Activated CD4-positive, alpha-beta T cell treated with anti-CD3 and anti-CD28 coated beads, Interleukin-2, amount 10 ng/mL, durations not matched to agents 7 days and 5 days (primary cell): ENCODE results near the gene OTUD1. TPM values are rescaled to one million over a fixed set of nuclear protein-coding genes. Genes with fewer than 3 reads are reported as not detected.

Experiments used
- CTCF ChIA-PET: fragments of 350-600 bp; sonication (Branson Sonifier 250); formaldehyde crosslinking; loops from one replicate; lab custom pipeline; 2021; ENCODE audit warnings: antibody characterized with exemption; lab: Charles Lee
- POLR2A ChIA-PET: fragments of 350-600 bp; sonication (Branson Sonifier 250); formaldehyde crosslinking; loops from one replicate; lab custom pipeline; 2021; ENCODE audit warnings: antibody characterized with exemption; lab: Charles Lee
- DNase-seq: peaks from one replicate; pipeline ENCODE4 v3.0.0-alpha.2; 2020
- H3K27ac Mint-ChIP-seq: one replicate; pipeline ENCODE4 v1.8.0; 2021; ENCODE audit warnings: mild to moderate bottlenecking, moderate library complexity, mixed read lengths
- H3K27me3 Mint-ChIP-seq: one replicate; pipeline ENCODE4 v1.8.0; 2021; ENCODE audit warnings: mixed read lengths
- H3K36me3 Mint-ChIP-seq: one replicate; pipeline ENCODE4 v1.8.0; 2021; ENCODE audit warnings: low read depth, mixed read lengths
- H3K4me1 Mint-ChIP-seq: one replicate; pipeline ENCODE4 v1.8.0; 2021; ENCODE audit warnings: mixed read lengths
- H3K4me3 Mint-ChIP-seq: one replicate; pipeline ENCODE4 v1.8.0; 2021; ENCODE audit warnings: mild to moderate bottlenecking, moderate library complexity, mixed read lengths
- H3K9me3 Mint-ChIP-seq: one replicate; pipeline ENCODE4 v1.8.0; 2021; ENCODE audit warnings: mixed read lengths
- total RNA-seq, 2 experiments: library from RNA; stranded (reverse); gene quantifications; one replicate each; pipeline ENCODE4 v1.2.3, GENCODE V29; 2021

OTUD1 gene
- total RNA-seq, 2 experiments from 2014 or later, result 16.4 to 16.8 TPM

DNA sequence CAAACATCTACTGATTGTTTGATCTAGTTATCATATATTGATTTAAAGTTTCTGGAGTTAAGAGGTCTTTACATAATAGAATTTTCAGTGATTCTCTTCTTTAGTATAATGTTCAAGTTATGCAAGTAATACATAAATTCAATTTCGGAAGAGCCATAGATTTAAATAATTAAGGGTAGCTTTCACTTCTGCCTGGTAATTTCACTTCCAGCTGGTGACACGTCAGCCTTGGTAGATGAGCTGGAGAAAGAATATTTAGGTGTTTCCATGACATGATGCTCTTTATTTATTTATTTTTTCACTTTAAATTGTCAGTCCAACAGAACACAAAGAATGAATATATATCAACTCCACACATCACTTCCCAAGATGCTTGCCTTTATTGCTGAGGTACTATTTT, 5.2 kb upstream of the OTUD1 start:
- H3K4me1 Mint-ChIP-seq, result peaks cover 11% of the 10 kb centered on the region
- H3K27ac Mint-ChIP-seq, result no peak overlapping the region
- H3K36me3 Mint-ChIP-seq, result no peaks in the 10 kb centered on the region
- DNase-seq, result no peak
- POLR2A ChIA-PET, result no interaction called here
- H3K27me3 Mint-ChIP-seq, result no peaks in the 10 kb centered on the region
- H3K4me3 Mint-ChIP-seq, result no peak overlapping the region
- CTCF ChIA-PET, result interaction anchor here (0.6 to 1.4 kb wide), 2 partner anchors 16 to 1915 kb away, joined by 3 read pairs; no protein-coding TSS in a partner anchor
- no peaks in the 10 kb centered on the region for H3K9me3 Mint-ChIP-seq

DNA sequence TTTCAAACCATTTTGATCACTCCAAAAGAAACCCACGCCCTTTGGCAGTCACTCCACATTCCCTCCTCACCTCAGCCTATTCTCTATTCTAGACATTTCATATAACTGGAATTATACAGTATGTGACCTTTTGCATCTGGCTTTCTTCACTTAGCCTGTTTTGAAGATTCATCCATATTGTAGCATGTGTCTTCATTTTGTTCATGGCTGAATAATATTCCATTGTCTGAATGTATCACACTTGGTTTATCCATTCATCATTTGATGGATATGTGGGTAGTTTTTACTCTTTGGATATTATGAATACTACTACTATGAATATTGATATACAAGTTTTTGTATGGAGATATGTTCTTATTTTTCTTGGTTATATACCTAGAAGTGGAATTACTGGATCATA, 3.5 kb upstream of the OTUD1 start:
- no peak overlapping the region for H3K27ac Mint-ChIP-seq
- DNase-seq, result no peak
- H3K9me3 Mint-ChIP-seq, result no peaks in the 10 kb centered on the region
- H3K4me1 Mint-ChIP-seq, result peaks cover 11% of the 10 kb centered on the region
- POLR2A ChIA-PET, result no interaction called here
- H3K27me3 Mint-ChIP-seq, result no peaks in the 10 kb centered on the region
- H3K4me3 Mint-ChIP-seq, result no peak overlapping the region
- peaks cover 2% of the 10 kb centered on the region for H3K36me3 Mint-ChIP-seq
- CTCF ChIA-PET, result interaction anchor here (1.6 kb wide), 1 partner anchor 12 kb away, joined by 4 read pairs; no protein-coding TSS in a partner anchor

DNA sequence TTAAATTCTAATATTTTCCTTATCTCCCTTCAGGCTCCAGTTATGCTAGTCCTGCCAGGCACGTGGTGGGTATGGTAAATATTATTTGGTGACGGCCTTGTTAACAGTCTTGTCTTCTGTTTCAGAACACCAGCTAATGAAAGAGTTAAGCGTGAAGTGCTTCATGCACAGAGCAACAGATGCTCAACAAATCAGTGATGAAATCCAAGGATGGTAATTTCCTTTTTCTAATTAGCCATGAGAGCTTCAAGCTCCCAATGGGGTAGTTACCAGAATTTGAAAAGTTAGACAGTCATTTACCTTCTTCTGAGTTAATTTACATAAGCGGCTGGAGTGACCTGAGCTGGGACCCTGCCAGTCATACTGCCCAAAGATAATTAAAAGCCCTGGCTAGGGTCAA, 1.9 kb upstream of the OTUD1 start:
- H3K4me3 Mint-ChIP-seq, result no peak overlapping the region
- H3K27me3 Mint-ChIP-seq, result no peaks in the 10 kb centered on the region
- peaks cover 15% of the 10 kb centered on the region for H3K36me3 Mint-ChIP-seq
- no peak overlapping the region for H3K27ac Mint-ChIP-seq
- CTCF ChIA-PET, result interaction anchor here (1.9 kb wide), 1 partner anchor 14 kb away, joined by 4 read pairs; no protein-coding TSS in a partner anchor
- peaks cover 25% of the 10 kb centered on the region for H3K4me1 Mint-ChIP-seq
- no peaks in the 10 kb centered on the region for H3K9me3 Mint-ChIP-seq
- POLR2A ChIA-PET, result no interaction called here
- no peak for DNase-seq

DNA sequence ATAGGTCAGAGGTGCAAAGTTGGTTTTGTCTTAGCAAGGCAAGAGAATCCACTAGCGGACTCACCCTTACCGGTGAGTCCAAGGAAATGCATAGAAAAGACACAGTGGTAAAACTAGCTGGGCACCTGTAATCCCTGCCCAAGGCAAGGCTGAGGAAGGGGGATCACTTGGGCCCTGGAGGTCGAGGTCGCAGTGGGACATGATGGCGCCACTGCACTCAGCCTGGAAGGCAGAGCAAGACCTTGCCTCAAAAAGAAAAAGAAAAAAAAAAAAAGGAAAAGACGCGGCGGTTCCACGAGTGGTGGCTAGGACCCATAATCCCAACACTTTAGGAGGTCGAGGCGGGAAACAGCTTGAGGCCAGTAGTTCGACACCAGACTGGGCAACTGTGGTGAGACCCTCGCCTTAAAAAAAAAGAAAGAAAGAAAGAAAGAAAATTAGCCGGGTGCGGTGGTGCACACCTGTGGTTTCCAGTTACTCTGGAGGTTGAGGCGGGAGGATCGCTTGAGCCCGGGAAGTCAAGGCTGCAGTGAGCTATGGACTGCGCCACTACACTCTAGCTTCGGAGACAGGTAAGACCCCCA, 820 bp upstream of the OTUD1 start:
- Mint-ChIP-seq H3K4me1 (peaks cover 35% of the 10 kb centered on the region), H3K36me3 (peaks cover 25% of the 10 kb centered on the region), H3K27me3 (no peaks in the 10 kb centered on the region), H3K9me3 (no peaks in the 10 kb centered on the region), H3K27ac (peak overlapping the region; percentile 92), H3K4me3 (peak overlapping the region; percentile 80)
- no peak for DNase-seq
- ChIA-PET POLR2A (interaction anchor here (1.0 kb wide), 1 partner anchor 106 kb away, joined by 3 read pairs; no protein-coding TSS in a partner anchor), CTCF (no interaction called here)

DNA sequence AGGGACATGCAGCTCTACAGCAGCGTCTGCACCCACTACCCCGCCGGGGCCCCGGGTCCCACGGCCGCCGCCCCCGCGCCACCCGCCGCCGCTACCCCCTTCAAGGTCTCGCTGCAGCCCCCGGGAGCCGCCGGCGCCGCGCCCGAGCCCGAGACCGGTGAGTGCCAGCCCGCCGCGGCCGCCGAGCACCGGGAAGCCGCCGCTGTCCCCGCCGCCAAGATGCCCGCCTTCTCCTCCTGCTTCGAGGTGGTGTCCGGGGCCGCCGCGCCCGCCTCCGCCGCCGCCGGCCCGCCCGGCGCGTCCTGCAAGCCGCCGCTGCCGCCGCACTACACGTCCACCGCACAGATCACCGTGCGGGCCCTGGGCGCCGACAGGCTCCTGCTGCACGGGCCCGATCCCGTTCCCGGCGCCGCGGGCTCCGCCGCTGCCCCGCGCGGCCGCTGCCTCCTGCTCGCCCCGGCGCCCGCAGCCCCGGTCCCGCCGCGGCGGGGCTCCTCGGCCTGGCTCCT, 631 bp downstream of the OTUD1 start:
- Mint-ChIP-seq H3K36me3 (peaks cover 33% of the 10 kb centered on the region), H3K9me3 (no peaks in the 10 kb centered on the region), H3K4me1 (peaks cover 42% of the 10 kb centered on the region), H3K4me3 (peak overlapping the region; percentile 59), H3K27me3 (no peaks in the 10 kb centered on the region), H3K27ac (peak overlapping the region; percentile 68)
- POLR2A ChIA-PET, result interaction anchor here (0.5 kb wide), 1 partner anchor 76 kb away, joined by 3 read pairs; no protein-coding TSS in a partner anchor
- CTCF ChIA-PET, result interaction anchor here (0.6 kb wide), 2 partner anchors 11 to 1492 kb away, joined by 3 read pairs; no protein-coding TSS in a partner anchor
- no peak for DNase-seq

DNA sequence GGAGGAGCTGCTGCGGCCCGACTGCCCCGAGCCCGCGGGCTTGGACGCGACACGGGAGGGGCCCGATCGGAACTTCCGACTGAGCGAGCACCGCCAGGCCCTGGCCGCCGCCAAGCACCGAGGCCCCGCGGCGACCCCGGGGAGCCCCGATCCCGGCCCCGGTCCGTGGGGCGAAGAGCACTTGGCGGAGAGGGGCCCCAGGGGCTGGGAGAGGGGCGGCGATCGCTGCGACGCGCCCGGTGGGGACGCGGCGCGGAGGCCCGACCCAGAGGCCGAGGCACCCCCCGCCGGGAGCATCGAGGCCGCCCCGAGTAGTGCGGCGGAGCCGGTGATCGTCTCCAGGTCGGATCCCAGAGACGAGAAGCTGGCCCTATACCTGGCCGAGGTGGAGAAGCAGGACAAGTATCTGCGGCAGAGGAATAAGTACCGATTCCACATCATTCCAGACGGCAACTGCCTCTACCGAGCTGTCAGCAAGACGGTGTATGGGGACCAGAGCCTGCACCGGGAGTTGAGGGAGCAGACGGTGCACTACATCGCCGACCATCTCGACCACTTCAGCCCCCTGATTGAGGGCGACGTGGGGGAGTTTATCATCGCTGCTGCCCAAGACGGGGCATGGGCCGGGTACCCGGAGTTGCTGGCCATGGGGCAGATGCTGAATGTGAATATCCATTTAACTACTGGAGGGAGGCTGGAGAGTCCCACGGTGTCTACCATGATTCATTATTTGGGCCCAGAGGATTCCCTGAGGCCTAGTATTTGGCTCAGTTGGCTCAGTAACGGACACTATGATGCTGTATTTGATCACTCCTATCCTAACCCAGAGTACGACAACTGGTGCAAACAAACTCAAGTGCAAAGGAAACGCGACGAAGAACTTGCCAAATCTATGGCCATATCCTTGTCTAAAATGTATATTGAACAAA, 1.4 kb downstream of the OTUD1 start:
- peak overlapping the region; percentile 91 for H3K27ac Mint-ChIP-seq
- no peaks in the 10 kb centered on the region for H3K9me3 Mint-ChIP-seq
- peak overlapping the region; percentile 86 for H3K4me3 Mint-ChIP-seq
- POLR2A ChIA-PET, result no interaction called here
- peak; percentile 15 for DNase-seq
- peaks cover 37% of the 10 kb centered on the region for H3K36me3 Mint-ChIP-seq
- peaks cover 44% of the 10 kb centered on the region for H3K4me1 Mint-ChIP-seq
- CTCF ChIA-PET, result interaction anchor here (0.6 kb wide), 2 partner anchors 10 to 1493 kb away, joined by 3 read pairs; no protein-coding TSS in a partner anchor
- no peaks in the 10 kb centered on the region for H3K27me3 Mint-ChIP-seq

DNA sequence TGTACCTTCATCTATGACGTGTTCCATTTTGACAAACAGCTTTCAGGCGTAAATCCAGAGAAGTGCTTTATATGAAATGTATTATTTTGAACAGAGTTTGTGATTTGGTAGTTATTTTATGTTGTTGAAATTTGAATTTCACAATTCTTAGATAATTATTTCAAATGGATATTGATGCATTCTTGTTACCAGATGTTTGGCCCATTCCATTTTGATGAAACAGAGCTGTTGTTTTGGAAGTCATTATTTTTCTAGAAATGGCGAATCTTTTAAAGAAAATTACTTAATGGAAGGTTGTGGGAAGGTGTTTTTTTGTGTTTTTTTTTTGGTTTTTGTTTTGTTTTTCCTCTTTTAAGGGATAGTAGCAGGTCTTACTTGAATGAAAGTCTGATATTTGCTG, 2.4 kb downstream of the OTUD1 start:
- no peak for DNase-seq
- peaks cover 42% of the 10 kb centered on the region for H3K36me3 Mint-ChIP-seq
- H3K9me3 Mint-ChIP-seq, result no peaks in the 10 kb centered on the region
- H3K4me3 Mint-ChIP-seq, result peak overlapping the region; percentile 86
- H3K4me1 Mint-ChIP-seq, result peaks cover 49% of the 10 kb centered on the region
- POLR2A ChIA-PET, result interaction anchor here (0.7 kb wide), 1 partner anchor 109 kb away, joined by 4 read pairs; no protein-coding TSS in a partner anchor
- CTCF ChIA-PET, result interaction anchor here (0.6 kb wide), 1 partner anchor 81 kb away, joined by 5 read pairs; no protein-coding TSS in a partner anchor
- no peaks in the 10 kb centered on the region for H3K27me3 Mint-ChIP-seq
- peak overlapping the region; percentile 91 for H3K27ac Mint-ChIP-seq

DNA sequence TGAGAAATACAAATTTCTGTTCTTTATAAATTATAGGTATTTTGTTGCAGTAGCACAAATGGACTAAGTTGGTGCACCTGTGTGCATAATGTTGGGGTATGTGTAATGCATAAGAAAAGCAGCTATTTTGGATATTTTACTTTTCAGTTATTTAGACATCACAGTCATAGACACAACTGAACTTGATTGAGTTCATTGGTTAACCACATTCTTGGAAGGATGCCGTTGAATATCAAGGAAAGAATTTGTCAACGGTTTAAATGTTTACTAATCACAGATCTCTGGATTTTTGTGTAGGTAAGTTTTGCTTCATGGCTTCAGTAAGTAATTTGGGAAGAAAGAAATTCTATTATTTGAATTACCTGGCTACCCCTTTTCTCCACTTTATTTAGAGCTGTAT, 4.1 kb downstream of the OTUD1 start:
- Mint-ChIP-seq H3K9me3 (no peaks in the 10 kb centered on the region), H3K36me3 (peaks cover 44% of the 10 kb centered on the region), H3K27me3 (no peaks in the 10 kb centered on the region), H3K27ac (no peak overlapping the region), H3K4me3 (peak overlapping the region; percentile 86), H3K4me1 (peaks cover 48% of the 10 kb centered on the region)
- CTCF ChIA-PET, result interaction anchor here (1.1 to 1.3 kb wide), 2 partner anchors 66 to 80 kb away, joined by 3 read pairs; no protein-coding TSS in a partner anchor
- no peak for DNase-seq
- POLR2A ChIA-PET, result no interaction called here

DNA sequence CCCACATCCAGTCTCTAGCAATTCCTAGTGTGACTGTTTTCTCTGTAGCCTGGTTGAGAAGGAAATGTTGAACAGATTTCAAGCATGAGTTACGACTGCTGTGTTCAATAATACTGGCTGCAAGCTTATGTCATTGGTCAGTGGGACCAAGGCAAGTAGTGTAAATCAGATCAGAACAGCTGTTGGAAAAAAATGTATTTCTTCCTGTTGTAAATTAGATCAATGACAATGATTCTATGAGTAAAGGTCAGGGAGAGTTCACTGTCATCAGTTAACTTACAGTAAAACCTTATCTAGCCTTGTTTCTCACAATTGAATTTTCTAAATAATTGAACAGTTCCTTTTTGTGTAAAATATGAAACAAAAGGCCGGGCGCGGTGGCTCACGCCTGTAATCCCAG, 6.7 kb downstream of the OTUD1 start:
- Mint-ChIP-seq H3K27me3 (no peaks in the 10 kb centered on the region), H3K9me3 (no peaks in the 10 kb centered on the region), H3K36me3 (peaks cover 39% of the 10 kb centered on the region), H3K27ac (peak overlapping the region; percentile 19), H3K4me1 (peaks cover 60% of the 10 kb centered on the region), H3K4me3 (no peak overlapping the region)
- no peak for DNase-seq
- POLR2A ChIA-PET, result interaction anchor here (0.6 kb wide), 1 partner anchor 108 kb away, joined by 3 read pairs; no protein-coding TSS in a partner anchor
- CTCF ChIA-PET, result interaction anchor here (0.6 kb wide), 1 partner anchor 39 kb away, joined by 3 read pairs; no protein-coding TSS in a partner anchor

DNA sequence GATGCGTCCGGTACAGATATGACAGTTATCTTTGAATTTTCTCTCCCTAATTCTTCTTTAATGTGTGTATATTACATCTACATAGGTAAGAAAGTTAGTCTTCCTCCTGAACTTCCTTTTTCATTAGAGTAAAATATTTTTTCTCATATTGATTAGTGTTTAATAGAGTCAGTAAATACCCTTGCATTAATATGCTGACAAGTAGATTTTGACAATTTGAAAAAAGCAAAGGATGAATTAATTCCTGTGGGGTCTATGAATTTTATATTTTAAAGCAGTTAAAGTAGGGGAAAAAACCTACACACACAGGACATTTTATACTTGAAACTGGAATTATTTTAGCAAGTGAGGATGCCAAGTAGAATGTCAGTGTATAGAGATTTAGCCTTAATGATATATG, 9.4 kb downstream of the OTUD1 start:
- no peaks in the 10 kb centered on the region for H3K9me3 Mint-ChIP-seq
- DNase-seq, result no peak
- POLR2A ChIA-PET, result no interaction called here
- H3K36me3 Mint-ChIP-seq, result peaks cover 16% of the 10 kb centered on the region
- no peak overlapping the region for H3K4me3 Mint-ChIP-seq
- H3K4me1 Mint-ChIP-seq, result peaks cover 34% of the 10 kb centered on the region
- CTCF ChIA-PET, result no interaction called here
- peak overlapping the region; percentile 86 for H3K27ac Mint-ChIP-seq
- H3K27me3 Mint-ChIP-seq, result no peaks in the 10 kb centered on the region

DNA sequence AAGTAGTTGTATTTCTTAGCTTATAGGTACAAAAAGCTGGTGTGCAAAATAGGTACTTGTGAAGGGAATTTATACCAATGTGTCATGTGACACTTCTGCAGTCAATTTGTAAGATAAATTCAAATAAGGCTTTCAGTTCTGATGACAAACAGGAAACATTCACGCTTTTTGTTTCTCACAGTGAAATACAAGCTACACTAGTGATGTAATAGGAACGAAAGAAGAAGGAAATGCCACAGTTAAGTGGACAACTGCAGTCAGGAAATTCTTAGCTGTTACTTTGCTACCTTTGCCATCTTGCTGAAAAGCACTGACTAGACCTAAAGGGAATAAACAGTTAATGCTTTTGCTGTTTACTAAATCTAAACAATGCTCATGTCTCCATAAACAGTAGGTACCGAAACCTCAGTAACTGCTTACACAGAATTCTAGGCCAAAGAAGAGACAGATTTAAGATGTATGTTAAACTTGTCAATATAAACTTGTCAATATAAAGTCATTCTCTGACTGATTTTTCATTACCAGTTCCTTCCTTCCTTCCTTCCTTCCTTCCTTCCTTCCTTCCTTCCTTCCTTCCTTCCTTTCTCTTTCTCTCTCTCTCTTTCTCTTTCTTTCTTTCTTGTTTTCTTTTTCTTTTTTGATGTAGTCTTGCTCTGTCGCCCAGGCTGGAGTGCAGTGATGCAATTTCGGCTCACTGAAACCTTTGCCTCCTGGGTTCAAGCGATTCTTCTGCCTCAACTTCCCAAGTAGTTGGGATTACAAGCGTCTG, 10.1 kb downstream of the OTUD1 start:
- Mint-ChIP-seq H3K27ac (peak overlapping the region; percentile 86), H3K4me3 (no peak overlapping the region), H3K27me3 (no peaks in the 10 kb centered on the region), H3K9me3 (no peaks in the 10 kb centered on the region), H3K4me1 (peaks cover 33% of the 10 kb centered on the region), H3K36me3 (peaks cover 11% of the 10 kb centered on the region)
- ChIA-PET POLR2A (interaction anchor here (0.6 kb wide), 1 partner anchor 154 kb away, joined by 5 read pairs; no protein-coding TSS in a partner anchor), CTCF (no interaction called here)
- peak; percentile 8 for DNase-seq
